Activated naive CD4-positive, alpha-beta T cell treated with anti-CD3 and anti-CD28 coated beads for 36 hours (primary cell): ENCODE measurements around the gene ESAM. TPM values are rescaled to one million over a fixed set of nuclear protein-coding genes. Genes with fewer than 3 reads are reported as not detected.

Experiments
- CTCF ChIA-PET: fragments of 350-600 bp; sonication (Branson Sonifier 250); formaldehyde crosslinking; loops from one replicate; lab custom pipeline; 2021; ENCODE audit warnings: antibody characterized with exemption; lab: Charles Lee
- DNase-seq: peaks from one replicate; pipeline ENCODE4 v3.0.0-alpha.2; 2020
- H3K27ac Mint-ChIP-seq: one replicate; pipeline ENCODE4 v1.8.0; 2021; ENCODE audit warnings: mild to moderate bottlenecking, mixed read lengths
- H3K27me3 Mint-ChIP-seq: one replicate; pipeline ENCODE4 v1.8.0; 2021; ENCODE audit warnings: low read depth, mixed read lengths
- H3K36me3 Mint-ChIP-seq: one replicate; pipeline ENCODE4 v1.8.0; 2021; ENCODE audit warnings: low read depth, mixed read lengths
- H3K4me1 Mint-ChIP-seq: one replicate; pipeline ENCODE4 v1.8.0; 2021; ENCODE audit warnings: low read depth, mixed read lengths
- H3K4me3 Mint-ChIP-seq: one replicate; pipeline ENCODE4 v1.8.0; 2021; ENCODE audit warnings: mild to moderate bottlenecking, moderate library complexity, mixed read lengths
- H3K9me3 Mint-ChIP-seq: one replicate; pipeline ENCODE4 v1.8.0; 2021; ENCODE audit warnings: mixed read lengths
- intact Hi-C: fragments of 100-400 bp; cut with micrococcal nuclease; formaldehyde crosslinking; loops from one replicate; pipeline ENCODE4 v1.15.1; 2023
- total RNA-seq, 2 experiments: library from RNA; stranded (reverse); gene quantifications; one replicate each; pipeline ENCODE4 v1.2.3, GENCODE V29; 2021

The ESAM gene
- 1 to 10 TPM; 1.0 to 1.2 TPM for total RNA-seq

- CTCF ChIA-PET = interaction anchor here (0.5 to 6.2 kb wide), 19 partner anchors 10 to 118 kb away, joined by 3 to 83 read pairs (median 6); partner anchors contain the start of genes MSANTD2, SIAE and SPA17
- H3K9me3 Mint-ChIP-seq = no peaks in the 10 kb centered on the region
- peak; percentile 68 for DNase-seq
- H3K4me1 Mint-ChIP-seq = peaks cover 30% of the 10 kb centered on the region
- H3K27ac Mint-ChIP-seq = no peak within 1 kb of the TSS
- peaks cover 2% of the 10 kb centered on the region for H3K36me3 Mint-ChIP-seq
- intact Hi-C loops = no loop called here
- peak within 1 kb of the TSS; percentile 96 for H3K4me3 Mint-ChIP-seq
- peaks cover 35% of the 10 kb centered on the region for H3K27me3 Mint-ChIP-seq
Measured at GRCh38 chr11:124762105-124762623, at the start of gene ESAM. Gene ESAM (minus strand): TSS chr11:124762290. CDS start chr11:124762154, 136 bp downstream.

GRCh38 chr11:124811399-124812125 is 49.5 kb upstream of the ESAM start:
- no peaks in the 10 kb centered on the region for H3K9me3 Mint-ChIP-seq
- H3K36me3 Mint-ChIP-seq = peaks cover 6% of the 10 kb centered on the region
- H3K27me3 Mint-ChIP-seq = peaks cover 22% of the 10 kb centered on the region
- no peak for DNase-seq
- no peak overlapping the region for H3K27ac Mint-ChIP-seq
- intact Hi-C loops = no loop called here
- peaks cover 2% of the 10 kb centered on the region for H3K4me1 Mint-ChIP-seq
- no peak overlapping the region for H3K4me3 Mint-ChIP-seq
- CTCF ChIA-PET = interaction anchor here (0.7 kb wide), 1 partner anchor 28 kb away, joined by 3 read pairs; no protein-coding TSS in a partner anchor

GRCh38 chr11:124807660-124808270 is 45.7 kb upstream of the ESAM start:
- Mint-ChIP-seq H3K4me3 (no peak overlapping the region), H3K27ac (no peak overlapping the region), H3K36me3 (peaks cover 6% of the 10 kb centered on the region), H3K27me3 (peaks cover 12% of the 10 kb centered on the region), H3K9me3 (no peaks in the 10 kb centered on the region), H3K4me1 (no peaks in the 10 kb centered on the region)
- DNase-seq = no peak
- intact Hi-C loops = no loop called here
- CTCF ChIA-PET = interaction anchor here (1.4 to 1.5 kb wide), 2 partner anchors 11 to 13 kb away, joined by 4 read pairs; no protein-coding TSS in a partner anchor

DNA sequence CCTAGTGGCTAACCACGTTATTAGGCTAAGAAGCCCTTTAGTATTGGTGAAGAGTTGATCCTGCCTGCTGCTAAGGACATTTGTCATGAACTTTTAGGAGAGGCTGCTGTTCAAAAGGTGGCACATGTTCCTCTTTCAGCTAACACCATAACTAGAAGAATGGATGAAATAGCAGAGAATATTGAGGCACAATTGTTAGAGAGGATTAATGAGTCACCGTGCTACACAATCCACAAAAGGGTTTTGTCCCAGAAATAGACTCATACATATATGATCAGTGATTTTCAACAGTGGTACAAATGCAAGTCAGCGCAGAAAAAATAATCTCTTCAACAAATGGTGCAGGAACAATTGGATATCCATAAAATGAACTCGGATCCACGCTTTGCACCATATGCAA is 45.1 kb upstream of the ESAM start:
- peaks cover 7% of the 10 kb centered on the region for H3K27me3 Mint-ChIP-seq
- no peak overlapping the region for H3K27ac Mint-ChIP-seq
- DNase-seq = no peak
- no peaks in the 10 kb centered on the region for H3K9me3 Mint-ChIP-seq
- peaks cover 6% of the 10 kb centered on the region for H3K36me3 Mint-ChIP-seq
- no peak overlapping the region for H3K4me3 Mint-ChIP-seq
- intact Hi-C loops = no loop called here
- H3K4me1 Mint-ChIP-seq = no peaks in the 10 kb centered on the region
- CTCF ChIA-PET = interaction anchor here (0.6 to 2.8 kb wide), 2 partner anchors 13 to 545 kb away, joined by 4 to 15 read pairs; no protein-coding TSS in a partner anchor

DNA sequence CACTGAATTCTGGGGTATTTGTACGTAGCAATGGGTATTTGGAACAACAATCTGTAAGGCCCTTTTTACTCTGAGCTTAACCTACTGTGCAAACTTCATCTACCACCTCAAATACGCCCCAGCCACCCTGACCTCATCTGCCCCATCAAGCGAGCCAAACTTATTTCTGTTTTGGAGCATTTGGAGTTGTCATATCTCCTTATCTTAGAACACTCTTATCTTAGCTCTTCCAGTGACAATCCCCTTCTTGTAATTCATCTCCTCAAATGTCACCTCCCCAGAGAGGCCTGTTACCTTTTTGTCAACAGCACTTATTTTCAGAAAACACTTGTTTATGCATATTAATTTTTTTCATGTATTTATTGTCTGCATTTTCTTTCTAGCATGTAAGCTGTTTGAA is 42.8 kb upstream of the ESAM start:
- H3K9me3 Mint-ChIP-seq = no peaks in the 10 kb centered on the region
- DNase-seq = no peak
- H3K4me3 Mint-ChIP-seq = no peak overlapping the region
- H3K27ac Mint-ChIP-seq = no peak overlapping the region
- no peaks in the 10 kb centered on the region for H3K27me3 Mint-ChIP-seq
- intact Hi-C loops = no loop called here
- H3K36me3 Mint-ChIP-seq = peaks cover 6% of the 10 kb centered on the region
- peaks cover 8% of the 10 kb centered on the region for H3K4me1 Mint-ChIP-seq
- CTCF ChIA-PET = interaction anchor here (0.6 to 2.8 kb wide), 3 partner anchors 9 to 66 kb away, joined by 3 to 15 read pairs (median 6); no protein-coding TSS in a partner anchor

GRCh38 chr11:124801636-124802312 is 39.7 kb upstream of the ESAM start:
- Mint-ChIP-seq H3K27me3 (no peaks in the 10 kb centered on the region), H3K4me1 (peaks cover 28% of the 10 kb centered on the region), H3K4me3 (peak overlapping the region; percentile 15), H3K36me3 (peaks cover 2% of the 10 kb centered on the region), H3K27ac (peak overlapping the region; percentile 50), H3K9me3 (no peaks in the 10 kb centered on the region)
- intact Hi-C loops = loop anchor here (2.0 kb wide), 2 partner anchors 119 to 1061 kb away; partner anchors contain the start of gene ZNF202
- no peak for DNase-seq
- CTCF ChIA-PET = interaction anchor here (0.6 to 1.7 kb wide), 4 partner anchors 32 to 133 kb away, joined by 4 to 6 read pairs (median 4); no protein-coding TSS in a partner anchor

DNA sequence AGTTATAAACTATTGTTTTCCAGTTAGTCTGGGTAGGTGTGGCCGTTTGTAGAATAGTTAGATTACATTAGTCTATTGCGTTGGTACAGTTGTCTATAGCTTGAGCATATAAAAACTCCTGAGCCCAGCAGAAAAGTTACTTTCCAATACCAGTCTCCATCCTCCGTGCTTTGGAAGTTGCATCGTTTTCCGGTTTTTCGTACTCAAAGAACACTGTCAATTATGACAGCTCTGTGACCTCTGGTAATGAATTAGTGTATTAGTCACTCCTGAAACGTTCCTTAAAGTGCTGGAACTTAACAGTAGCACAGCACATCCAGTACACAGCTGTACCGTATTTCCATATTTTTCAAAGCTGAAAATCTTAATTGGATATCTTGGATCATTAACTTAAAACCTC is 38.9 kb upstream of the ESAM start:
- Mint-ChIP-seq H3K9me3 (no peaks in the 10 kb centered on the region), H3K4me1 (peaks cover 32% of the 10 kb centered on the region), H3K36me3 (no peaks in the 10 kb centered on the region), H3K27me3 (no peaks in the 10 kb centered on the region), H3K27ac (peak overlapping the region; percentile 92), H3K4me3 (peak overlapping the region; percentile 83)
- intact Hi-C loops = loop anchor here (2.0 kb wide), 2 partner anchors 120 to 1060 kb away; partner anchors contain the start of gene ZNF202
- DNase-seq = peak; percentile 31
- CTCF ChIA-PET = interaction anchor here (0.7 to 1.7 kb wide), 8 partner anchors 33 to 399 kb away, joined by 3 to 8 read pairs (median 4); partner anchors contain the start of gene ESAM

GRCh38 chr11:124800226-124800929 is 38.3 kb upstream of the ESAM start, which contains the start of gene MSANTD2:
Gene MSANTD2 (minus strand): TSS chr11:124800406. CDS start chr11:124800380, 26 bp downstream.
- H3K27me3 Mint-ChIP-seq = no peaks in the 10 kb centered on the region
- no peaks in the 10 kb centered on the region for H3K36me3 Mint-ChIP-seq
- H3K27ac Mint-ChIP-seq = peak within 1 kb of the TSS; percentile 92
- peaks cover 32% of the 10 kb centered on the region for H3K4me1 Mint-ChIP-seq
- CTCF ChIA-PET = interaction anchor here (0.7 to 1.7 kb wide), 8 partner anchors 33 to 398 kb away, joined by 3 to 8 read pairs (median 4); partner anchors contain the start of gene ESAM
- no peaks in the 10 kb centered on the region for H3K9me3 Mint-ChIP-seq
- peak; percentile 82 for DNase-seq
- peak within 1 kb of the TSS; percentile 85 for H3K4me3 Mint-ChIP-seq
- intact Hi-C loops = loop anchor here (1.0 to 2.0 kb wide), 6 partner anchors 54 to 1060 kb away; partner anchors contain the start of genes TBRG1 and ZNF202

GRCh38 chr11:124799348-124800225 is 37.5 kb upstream of the ESAM start:
- intact Hi-C loops = loop anchor here (1.0 to 5.0 kb wide), 11 partner anchors 38 to 1059 kb away; partner anchors contain the start of genes CCDC15, SIAE, SPA17 and TBRG1
- Mint-ChIP-seq H3K9me3 (no peaks in the 10 kb centered on the region), H3K4me3 (peak overlapping the region; percentile 85), H3K27ac (peak overlapping the region; percentile 89), H3K36me3 (no peaks in the 10 kb centered on the region), H3K27me3 (no peaks in the 10 kb centered on the region), H3K4me1 (peaks cover 32% of the 10 kb centered on the region)
- peak; percentile 43 for DNase-seq
- CTCF ChIA-PET = interaction anchor here (0.8 to 3.8 kb wide), 10 partner anchors 26 to 136 kb away, joined by 3 to 24 read pairs (median 6); no protein-coding TSS in a partner anchor

GRCh38 chr11:124798991-124799347 is 36.9 kb upstream of the ESAM start:
- no peaks in the 10 kb centered on the region for H3K36me3 Mint-ChIP-seq
- H3K27me3 Mint-ChIP-seq = no peaks in the 10 kb centered on the region
- peak; percentile 9 for DNase-seq
- peaks cover 35% of the 10 kb centered on the region for H3K4me1 Mint-ChIP-seq
- peak overlapping the region; percentile 85 for H3K4me3 Mint-ChIP-seq
- intact Hi-C loops = loop anchor here (1.0 to 5.0 kb wide), 5 partner anchors 38 to 153 kb away; partner anchors contain the start of genes CCDC15, SIAE and SPA17
- peak overlapping the region; percentile 89 for H3K27ac Mint-ChIP-seq
- CTCF ChIA-PET = interaction anchor here (0.8 to 3.8 kb wide), 10 partner anchors 9 to 129 kb away, joined by 3 to 24 read pairs (median 4); no protein-coding TSS in a partner anchor
- no peaks in the 10 kb centered on the region for H3K9me3 Mint-ChIP-seq
